Measurements from ENCODE around the gene HELZ2. TPM values are rescaled to one million over a fixed set of nuclear protein-coding genes. Genes with fewer than 3 reads are reported as not detected.
"Not testable (repeated sequence)": the region's sequence is repeated elsewhere in the genome, so short reads cannot be mapped to it uniquely, and the experiment has no call there.

Gene HELZ2
- total and polyA plus RNA-seq, 9 donors: 5.8 to 12.4 (median 7.4) TPM

DNA sequence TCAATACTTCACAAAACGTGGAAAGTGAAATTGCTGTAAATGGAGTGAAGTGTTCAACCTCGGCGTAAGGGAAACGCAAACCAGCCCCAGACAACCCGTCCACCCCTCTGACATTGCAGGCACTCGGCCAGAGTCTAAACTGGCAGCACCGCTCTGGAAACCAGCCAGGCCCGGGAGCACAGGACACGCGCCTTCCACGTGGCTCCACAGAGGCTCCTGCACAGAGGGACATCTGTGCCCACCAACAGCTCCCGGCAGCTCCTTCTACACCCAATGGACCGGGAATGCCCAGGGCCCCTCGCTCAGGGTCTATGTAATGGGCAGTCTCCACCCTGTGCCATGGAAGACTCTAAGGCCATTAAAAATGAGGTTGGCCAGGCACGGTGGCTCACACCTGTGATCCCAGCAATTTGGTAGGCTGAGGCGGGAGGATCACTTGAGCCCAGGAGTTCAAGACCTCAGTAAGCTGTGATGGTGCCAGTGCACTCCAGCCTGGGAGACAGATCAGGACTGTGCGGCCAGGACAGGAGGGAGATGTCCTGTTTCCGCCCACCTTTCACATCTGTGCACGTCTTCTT is 3.4 kb upstream of the HELZ2 start:
- peaks cover 12% of the 10 kb centered on the region for H3K27me3 ChIP-seq (ENCODE audit: control insufficient read depth, insufficient read depth, low read length)
- no peaks in the 10 kb centered on the region for H3K9me3 ChIP-seq (replicated peaks; ENCODE audit: control insufficient read depth, low read depth, low read length)
- WGBS (ENCODE audit: insufficient coverage): 78% methylated on average over 8 of the region's 19 CpGs
- DNase-seq: no peak
- no peak overlapping the region for H3K4me3 ChIP-seq (ENCODE audit: low read length)
- no peak overlapping the region for H3K27ac ChIP-seq (ENCODE audit: low read length)
- peaks cover 7% of the 10 kb centered on the region for H3K36me3 ChIP-seq (ENCODE audit: control insufficient read depth, insufficient read depth, low read length)
- H3K4me1 ChIP-seq (ENCODE audit: control insufficient read depth, insufficient read depth, low read length): peaks cover 24% of the 10 kb centered on the region

DNA sequence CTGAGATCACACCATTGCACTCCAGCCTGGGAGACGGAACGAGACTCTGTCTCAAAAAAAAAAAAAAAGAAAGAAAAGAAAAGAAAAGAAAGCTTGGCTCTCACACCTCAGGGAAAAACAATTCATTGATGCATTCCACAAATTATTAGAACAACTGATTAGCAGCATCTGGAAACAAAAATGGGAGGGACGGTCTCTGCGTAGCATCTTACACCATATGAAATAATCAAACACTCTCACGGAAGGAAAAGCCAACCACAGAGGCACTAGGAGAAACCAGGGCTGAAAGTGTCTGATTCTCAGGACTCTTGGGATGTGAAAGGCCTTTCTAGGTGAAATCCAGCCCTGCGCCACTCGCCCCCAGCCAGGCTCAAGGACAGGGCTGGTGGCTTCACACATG is 2.3 kb upstream of the HELZ2 start:
- Histone ChIP-seq H3K36me3 (ENCODE audit: control insufficient read depth, insufficient read depth, low read length) (peaks cover 14% of the 10 kb centered on the region), H3K9me3 (replicated peaks; ENCODE audit: control insufficient read depth, low read depth, low read length) (no peaks in the 10 kb centered on the region), H3K4me1 (ENCODE audit: control insufficient read depth, insufficient read depth, low read length) (peaks cover 24% of the 10 kb centered on the region), H3K27me3 (ENCODE audit: control insufficient read depth, insufficient read depth, low read length) (peaks cover 12% of the 10 kb centered on the region), H3K4me3 (ENCODE audit: low read length) (no peak overlapping the region), H3K27ac (ENCODE audit: low read length) (no peak overlapping the region)
- DNase-seq: no peak
- 85% methylated on average over 2 of the region's 7 CpGs for WGBS (ENCODE audit: insufficient coverage)

DNA sequence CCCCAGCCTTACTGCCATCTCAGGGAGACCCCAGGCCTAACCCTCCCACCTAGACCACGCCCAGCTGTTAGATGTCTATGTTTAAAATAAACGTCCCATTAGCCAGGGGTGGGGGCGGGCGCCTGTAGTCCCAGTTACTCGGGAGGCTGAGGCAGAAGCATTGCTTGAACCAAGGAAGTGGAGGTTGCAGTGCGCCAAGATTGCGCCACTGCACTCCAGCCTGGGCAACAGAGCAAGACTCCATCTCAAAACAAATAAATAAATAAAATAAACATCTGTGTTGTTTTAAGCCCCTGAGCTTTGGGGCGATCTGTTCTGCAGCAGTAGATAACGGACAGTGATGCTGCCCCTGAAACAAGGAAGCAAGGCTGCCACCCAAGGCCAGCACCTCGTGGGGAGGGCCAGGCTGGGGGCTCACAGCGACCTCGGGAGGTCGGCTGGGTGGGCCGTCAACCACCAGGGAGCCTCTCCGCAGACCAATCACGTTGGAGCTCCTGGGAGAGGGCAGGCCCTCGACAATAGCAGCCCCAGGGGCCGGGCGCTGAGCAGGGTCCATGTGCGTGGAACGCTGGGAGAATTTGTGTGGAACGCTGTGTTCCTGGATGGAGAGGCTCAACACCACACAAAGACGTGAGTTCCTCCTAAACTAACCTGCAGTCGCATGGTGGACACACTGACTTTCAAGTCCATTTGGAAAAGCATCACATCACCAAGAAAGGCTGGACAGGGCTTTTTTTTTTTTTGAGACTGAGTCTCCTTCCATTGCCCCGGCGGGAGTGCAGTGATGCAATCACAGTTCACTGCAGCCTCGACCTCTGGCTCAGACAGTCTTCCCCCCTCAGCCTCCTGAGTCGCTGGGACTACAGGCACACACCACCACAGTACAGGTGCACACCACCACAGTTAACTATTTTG is 1.0 kb upstream of the HELZ2 start:
- Histone ChIP-seq H3K4me1 (ENCODE audit: control insufficient read depth, insufficient read depth, low read length) (peaks cover 27% of the 10 kb centered on the region), H3K27me3 (ENCODE audit: control insufficient read depth, insufficient read depth, low read length) (peaks cover 12% of the 10 kb centered on the region), H3K27ac (ENCODE audit: low read length) (no peak overlapping the region), H3K36me3 (ENCODE audit: control insufficient read depth, insufficient read depth, low read length) (peaks cover 17% of the 10 kb centered on the region), H3K4me3 (ENCODE audit: low read length) (no peak overlapping the region), H3K9me3 (replicated peaks; ENCODE audit: control insufficient read depth, low read depth, low read length) (no peaks in the 10 kb centered on the region)
- DNase-seq: no peak
- 52% methylated on average over 18 of the region's 28 CpGs for WGBS (ENCODE audit: insufficient coverage)

- H3K27ac ChIP-seq (ENCODE audit: low read length): peak overlapping the region; percentile 74
Observed at GRCh38 chr20:63573647-63574131, 350 bp downstream of the HELZ2 start.

GRCh38 chr20:63572788-63573646 is 1.0 kb downstream of the HELZ2 start:
- Histone ChIP-seq H3K4me1 (ENCODE audit: control insufficient read depth, insufficient read depth, low read length) (peaks cover 40% of the 10 kb centered on the region), H3K4me3 (ENCODE audit: low read length) (peak overlapping the region; percentile 82), H3K27ac (ENCODE audit: low read length) (peak overlapping the region; percentile 74), H3K27me3 (ENCODE audit: control insufficient read depth, insufficient read depth, low read length) (peaks cover 3% of the 10 kb centered on the region), H3K36me3 (ENCODE audit: control insufficient read depth, insufficient read depth, low read length) (peaks cover 29% of the 10 kb centered on the region), H3K9me3 (replicated peaks; ENCODE audit: control insufficient read depth, low read depth, low read length) (no peaks in the 10 kb centered on the region)
- 86% methylated on average over 32 of the region's 34 CpGs for WGBS (ENCODE audit: insufficient coverage)
- no peak for DNase-seq

More at GRCh38 chr20:63573647-63574131, 350 bp downstream of the HELZ2 start:
- peaks cover 3% of the 10 kb centered on the region for H3K27me3 ChIP-seq (ENCODE audit: control insufficient read depth, insufficient read depth, low read length)
- H3K9me3 ChIP-seq (replicated peaks; ENCODE audit: control insufficient read depth, low read depth, low read length): no peaks in the 10 kb centered on the region
- WGBS (ENCODE audit: insufficient coverage): 8% methylated on average over 12 of the region's 24 CpGs
- DNase-seq: no peak
- peaks cover 37% of the 10 kb centered on the region for H3K4me1 ChIP-seq (ENCODE audit: control insufficient read depth, insufficient read depth, low read length)
- H3K4me3 ChIP-seq (ENCODE audit: low read length): peak overlapping the region; percentile 82
- H3K36me3 ChIP-seq (ENCODE audit: control insufficient read depth, insufficient read depth, low read length): peaks cover 23% of the 10 kb centered on the region

- no peak overlapping the region for H3K4me3 ChIP-seq (ENCODE audit: low read length)
- no peak overlapping the region for H3K27ac ChIP-seq (ENCODE audit: low read length)
- peaks cover 37% of the 10 kb centered on the region for H3K36me3 ChIP-seq (ENCODE audit: control insufficient read depth, insufficient read depth, low read length)
- H3K4me1 ChIP-seq (ENCODE audit: control insufficient read depth, insufficient read depth, low read length): peaks cover 38% of the 10 kb centered on the region
- no peaks in the 10 kb centered on the region for H3K9me3 ChIP-seq (replicated peaks; ENCODE audit: control insufficient read depth, low read depth, low read length)
- DNase-seq: no peak
- 85% methylated on average over 47 of the region's 48 CpGs for WGBS (ENCODE audit: insufficient coverage)
- H3K27me3 ChIP-seq (ENCODE audit: control insufficient read depth, insufficient read depth, low read length): peaks cover 3% of the 10 kb centered on the region
Observed at GRCh38 chr20:63572071-63572787, 1.8 kb downstream of the HELZ2 start.

GRCh38 chr20:63571087-63571478 is 3.0 kb downstream of the HELZ2 start:
- H3K9me3 ChIP-seq (replicated peaks; ENCODE audit: control insufficient read depth, low read depth, low read length); DNase-seq; H3K27me3 ChIP-seq (ENCODE audit: control insufficient read depth, insufficient read depth, low read length); H3K27ac ChIP-seq (ENCODE audit: low read length); H3K4me3 ChIP-seq (ENCODE audit: low read length): not testable (repeated sequence)
- Histone ChIP-seq H3K4me1 (ENCODE audit: control insufficient read depth, insufficient read depth, low read length) (peaks cover 36% of the 10 kb centered on the region), H3K36me3 (ENCODE audit: control insufficient read depth, insufficient read depth, low read length) (peaks cover 46% of the 10 kb centered on the region)
- 60% methylated on average over 1 of the region's 11 CpGs for WGBS (ENCODE audit: insufficient coverage)

GRCh38 chr20:63570281-63571086 is 3.6 kb downstream of the HELZ2 start:
- DNase-seq: no peak
- Histone ChIP-seq H3K36me3 (ENCODE audit: control insufficient read depth, insufficient read depth, low read length) (peaks cover 51% of the 10 kb centered on the region), H3K4me3 (ENCODE audit: low read length) (no peak overlapping the region), H3K9me3 (replicated peaks; ENCODE audit: control insufficient read depth, low read depth, low read length) (no peaks in the 10 kb centered on the region), H3K27ac (ENCODE audit: low read length) (no peak overlapping the region), H3K4me1 (ENCODE audit: control insufficient read depth, insufficient read depth, low read length) (peaks cover 36% of the 10 kb centered on the region), H3K27me3 (ENCODE audit: control insufficient read depth, insufficient read depth, low read length) (peaks cover 3% of the 10 kb centered on the region)
- WGBS (ENCODE audit: insufficient coverage): 78% methylated on average over 24 of the region's 28 CpGs

All from muscle of leg (tissue), 11 donors.